NCI-H748 (cell line): Measurements from ENCODE around the gene CCDC73.
"Not testable (repeated sequence)": the region's sequence is repeated elsewhere in the genome, so short reads cannot be mapped to it uniquely, and the experiment has no call there.

ENCODE experiments used
- DNase-seq: peaks from one replicate; lab custom pipeline; 2025; ENCODE audit not compliant: unreplicated experiment; lab: John Stamatoyannopoulos, UW

Gene CCDC73

DNA sequence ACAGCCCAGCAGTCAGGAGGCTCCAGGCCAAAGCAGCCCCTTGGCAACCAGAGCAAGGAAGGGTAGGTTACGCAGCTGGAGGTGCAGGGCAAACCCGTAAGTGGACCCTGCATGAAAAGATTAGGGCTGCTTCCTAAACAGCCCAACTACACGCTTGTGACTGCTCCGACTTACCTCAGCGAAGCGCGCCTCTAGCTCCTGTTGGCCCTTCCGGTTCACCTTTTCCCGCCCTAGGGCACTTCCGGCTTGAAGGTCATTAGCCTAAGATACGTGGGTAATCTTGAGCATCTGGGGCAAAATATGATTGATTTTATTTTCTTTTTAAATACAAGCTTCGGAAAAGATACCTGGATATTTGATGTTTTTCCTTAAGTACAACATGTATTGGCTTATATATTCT, at the start of gene CCDC73:
Gene CCDC73, minus strand, starts transcription at position 224 of the 400 bp plus-strand sequence. CDS start 34,419 bp downstream, outside the sequence.
- DNase-seq = no peak

GRCh38 chr11:32843544-32843943, 49.1 kb upstream of the CCDC73 start:
- DNase-seq = no peak

DNA sequence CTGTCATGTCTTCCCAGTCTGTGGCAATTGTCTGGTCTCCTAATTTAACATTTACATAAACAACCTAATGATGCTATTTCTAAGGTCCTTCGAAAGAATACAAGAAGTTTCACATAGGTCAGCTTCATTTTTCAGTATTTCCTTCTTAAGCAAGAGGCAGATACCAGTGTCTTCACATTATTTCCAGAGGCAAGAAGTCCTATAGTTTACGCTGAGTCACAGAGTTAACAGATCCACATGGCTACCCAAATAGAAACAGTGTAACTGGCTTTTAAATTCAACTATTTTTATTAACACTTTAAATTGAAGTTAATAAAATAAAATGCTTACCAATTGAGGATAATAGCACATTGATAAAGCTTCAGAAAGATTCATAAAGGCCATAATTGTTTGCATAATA, 46.1 kb upstream of the CCDC73 start:
- no peak for DNase-seq

GRCh38 chr11:32839308-32839707, 44.8 kb upstream of the CCDC73 start:
- no peak for DNase-seq

DNA sequence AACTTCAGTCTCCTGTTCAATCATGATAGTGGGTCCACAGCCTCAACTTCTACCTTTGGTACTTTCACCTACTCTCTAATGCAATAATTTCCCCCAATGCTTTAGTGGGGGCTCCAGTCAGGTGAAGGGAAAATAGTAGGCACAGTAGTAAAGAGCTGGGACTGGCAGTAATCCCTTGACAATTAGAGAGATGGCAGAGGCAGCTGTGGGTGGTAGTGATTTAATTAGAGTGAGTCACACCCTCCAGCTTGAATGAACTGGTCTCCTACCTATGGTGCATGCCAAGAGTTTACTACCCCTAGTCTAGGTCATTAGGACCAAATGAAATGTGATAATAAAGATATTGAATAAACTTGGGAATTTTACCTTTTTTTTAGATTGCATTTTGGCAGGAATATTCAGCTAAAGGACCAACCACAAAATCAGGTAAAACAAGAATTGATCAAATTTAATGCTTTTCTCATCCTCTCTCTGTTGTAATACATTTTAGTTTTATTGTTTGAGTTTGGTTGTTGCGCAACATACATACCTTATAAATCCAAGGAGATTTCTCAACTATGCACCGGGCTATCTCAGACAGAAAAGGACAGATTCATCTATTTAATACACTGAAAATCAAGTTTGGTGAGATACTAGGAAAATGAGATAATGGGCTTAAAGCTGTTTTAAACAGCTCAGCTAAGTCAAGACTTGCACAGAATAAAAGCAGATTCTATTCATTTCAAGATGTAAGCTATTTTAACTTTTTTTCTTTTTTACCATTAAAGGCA, 44.2 kb upstream of the CCDC73 start:
- DNase-seq = peak; percentile 28

- DNase-seq = no peak
These were observed 42.5 kb upstream of the CCDC73 start for GRCh38 chr11:32836946-32837345.

DNA sequence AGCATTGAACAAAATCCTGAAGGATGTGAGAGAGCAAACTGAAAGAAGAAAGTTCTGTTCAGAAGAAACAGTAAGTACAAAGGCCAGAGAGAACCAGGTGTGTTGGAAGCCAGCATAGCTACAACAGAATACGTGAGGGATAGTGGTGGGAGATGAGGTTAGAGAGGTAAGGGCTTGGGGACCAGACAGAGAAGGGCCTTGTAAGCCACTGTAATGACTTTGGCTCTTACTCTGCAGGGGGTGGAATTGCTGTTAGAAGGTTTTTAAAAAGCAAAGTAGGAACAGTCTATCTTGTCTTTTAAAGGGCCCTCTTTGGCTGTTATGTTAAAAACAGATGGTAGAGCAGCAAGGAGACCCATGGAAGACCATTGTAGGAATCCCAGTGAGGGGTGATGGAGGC, 39.5 kb upstream of the CCDC73 start:
- no peak for DNase-seq

GRCh38 chr11:32831221-32831620, 36.8 kb upstream of the CCDC73 start:
- DNase-seq = no peak

GRCh38 chr11:32830796-32831195, 36.3 kb upstream of the CCDC73 start:
- DNase-seq = no peak

DNA sequence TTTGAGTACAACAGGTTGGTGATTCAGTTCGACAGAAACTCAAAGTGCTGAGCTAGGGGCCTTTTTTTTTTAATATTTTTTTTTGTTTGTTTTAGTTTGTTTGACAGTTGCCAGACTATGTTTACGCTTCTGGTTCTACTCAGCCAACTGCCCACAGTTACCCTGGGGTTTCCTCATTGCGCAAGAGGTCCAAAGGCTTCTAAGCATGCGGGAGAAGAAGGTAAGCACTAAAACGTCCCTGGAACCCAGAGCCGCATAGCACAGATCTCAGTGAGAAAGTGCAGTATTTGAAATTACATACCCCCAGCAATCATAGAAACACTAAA, 35.9 kb upstream of the CCDC73 start:
- peak; percentile 39 for DNase-seq

GRCh38 chr11:32829680-32830412, 35.4 kb upstream of the CCDC73 start, which contains the start of gene PRRG4:
Gene PRRG4 (plus strand): TSS chr11:32829927. CDS start chr11:32830530, 603 bp downstream.
- peak; percentile 67 for DNase-seq

- DNase-seq = peak; percentile 4
These were observed 34.8 kb upstream of the CCDC73 start for GRCh38 chr11:32829157-32829679.

DNA sequence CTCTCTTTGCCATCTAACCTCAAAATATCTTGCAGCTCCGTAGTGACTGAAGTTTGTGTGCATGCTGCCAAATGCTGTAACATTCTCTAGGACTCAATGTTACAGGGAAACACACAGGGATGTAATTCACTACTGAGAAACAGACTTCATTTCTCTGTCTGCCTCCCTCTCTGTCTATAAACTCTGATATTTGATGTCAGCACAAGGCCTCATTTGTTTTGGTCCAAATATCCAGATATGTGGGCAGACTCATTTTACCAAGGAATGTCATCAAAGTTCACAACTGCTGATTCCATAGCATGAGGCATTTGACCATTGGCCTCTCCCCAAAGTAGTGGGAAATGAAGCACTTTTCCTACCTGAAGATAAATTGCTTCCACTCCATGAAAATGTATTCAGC, 32.8 kb upstream of the CCDC73 start:
- no peak for DNase-seq

DNA sequence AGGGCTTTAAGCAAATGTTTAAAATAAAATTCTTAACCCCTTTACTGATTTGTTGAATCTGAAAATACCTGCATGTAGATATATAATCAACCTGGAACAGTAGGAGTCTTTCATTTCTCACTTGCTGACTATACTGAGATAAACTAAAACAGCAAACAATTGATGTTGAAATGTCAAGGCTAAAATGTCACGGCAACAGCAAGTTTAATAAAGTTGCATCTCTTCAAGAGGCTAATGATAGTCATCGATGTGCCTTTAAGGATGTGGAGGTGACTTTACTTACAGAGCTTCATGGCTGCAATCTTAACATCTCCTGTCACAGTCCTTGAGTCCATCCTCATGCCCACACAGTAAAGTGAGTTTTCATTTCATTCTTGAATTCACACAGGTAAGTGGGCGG, 31.7 kb upstream of the CCDC73 start:
- no peak for DNase-seq

- not testable (repeated sequence) for DNase-seq
These were observed 29.2 kb upstream of the CCDC73 start for GRCh38 chr11:32823617-32824016.

DNA sequence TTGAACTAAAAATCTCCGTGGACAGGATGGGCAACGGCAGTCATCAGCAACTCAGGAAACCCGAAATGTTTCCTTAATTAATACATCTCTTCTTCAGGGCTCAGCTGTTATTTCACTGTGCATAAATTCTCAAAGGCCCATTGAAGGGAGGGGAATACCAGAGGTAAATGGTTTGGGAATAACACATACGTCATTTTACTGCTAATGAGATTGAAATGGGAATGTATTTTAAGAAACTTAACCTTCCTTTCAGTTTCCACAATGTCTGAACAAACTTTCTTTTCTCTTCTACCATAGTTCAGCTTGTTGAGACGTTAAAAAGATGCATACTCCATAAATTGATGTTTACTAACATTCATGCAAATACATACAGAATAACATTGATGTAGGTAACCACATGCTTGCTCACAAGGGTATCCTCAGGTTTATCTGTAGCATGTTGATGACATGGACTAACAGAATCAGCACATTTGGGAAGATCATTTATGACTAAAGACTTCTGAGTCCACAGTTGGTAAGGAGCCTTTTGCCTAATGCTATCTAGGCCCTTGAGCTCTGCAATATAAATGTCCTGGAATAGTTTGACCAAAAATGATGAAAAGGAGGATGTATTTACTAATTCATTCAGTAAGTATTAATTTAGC, 27.6 kb upstream of the CCDC73 start:
- DNase-seq = no peak

GRCh38 chr11:32821517-32821916, 27.1 kb upstream of the CCDC73 start:
- DNase-seq = no peak

DNA sequence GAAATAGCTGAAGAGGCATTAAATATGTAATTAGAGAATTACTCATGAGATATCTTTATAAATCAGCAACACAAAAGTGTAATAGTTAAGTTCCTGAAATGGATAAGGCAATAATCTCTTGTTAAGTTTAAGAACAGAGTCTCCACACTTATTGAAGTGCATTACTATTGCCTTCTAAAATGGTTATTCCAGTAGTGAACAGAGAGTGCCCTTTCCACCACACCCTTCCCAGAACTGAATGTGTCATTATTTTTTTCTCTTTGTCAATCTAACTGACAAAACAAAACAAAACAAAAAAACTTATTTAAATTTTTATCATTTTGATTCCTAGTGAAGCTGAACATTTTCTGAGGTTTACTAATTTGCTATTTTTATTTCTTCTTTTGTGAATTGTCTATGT, 26.0 kb upstream of the CCDC73 start:
- no peak for DNase-seq

- no peak for DNase-seq
These were observed 24.7 kb upstream of the CCDC73 start for GRCh38 chr11:32819187-32819586.

- no peak for DNase-seq
These were observed 23.4 kb upstream of the CCDC73 start for GRCh38 chr11:32817852-32818183.

- DNase-seq = no peak
These were observed 22.9 kb upstream of the CCDC73 start for GRCh38 chr11:32817181-32817851.
